ENCODE data around the gene KLHL40.

Gene KLHL40

DNA sequence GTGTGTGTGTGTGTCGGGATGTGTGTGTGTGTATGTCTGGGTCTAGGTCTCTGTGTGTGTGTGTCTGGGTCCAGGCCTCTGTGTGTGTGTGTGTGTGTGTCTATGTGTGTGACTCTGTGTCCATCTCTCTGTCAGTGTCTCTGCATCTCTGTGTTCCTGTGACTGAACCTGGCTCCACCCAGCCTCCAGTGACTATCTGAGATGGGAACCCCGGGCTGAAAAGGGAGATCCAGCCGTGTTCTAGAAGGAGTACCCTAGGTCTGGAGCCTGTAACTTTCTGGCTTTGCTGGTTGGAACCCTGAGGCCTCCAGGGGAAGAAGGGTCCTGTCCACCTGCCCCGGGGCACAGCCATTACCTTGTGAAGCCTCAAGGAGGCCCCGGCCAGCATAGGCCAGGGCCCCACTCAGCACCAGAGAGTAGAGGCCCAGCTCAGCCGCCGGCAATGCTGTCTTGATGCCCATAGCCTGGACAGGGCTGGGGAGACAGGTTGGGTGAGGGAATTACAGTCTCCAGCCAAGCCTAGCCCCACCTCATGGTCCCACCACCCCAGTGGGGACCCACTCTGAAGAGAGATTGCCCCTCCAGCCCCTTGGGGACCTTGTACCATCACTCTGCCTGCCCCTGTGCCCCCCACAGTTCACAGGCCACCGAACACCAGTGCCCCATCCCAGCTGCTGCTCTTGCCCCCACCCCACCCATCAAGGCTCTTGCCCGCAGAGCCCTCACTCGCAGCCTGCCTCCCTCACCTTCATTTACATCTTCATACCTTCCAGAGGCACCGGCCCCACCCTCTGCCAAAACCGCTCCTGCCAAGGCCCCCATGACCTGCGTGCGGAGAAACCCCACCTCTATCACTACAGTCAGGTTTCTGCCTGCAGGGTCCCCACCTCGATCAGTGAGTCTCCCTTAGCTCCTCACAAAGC, 15.3 kb downstream of the KLHL40 start:
- Histone ChIP-seq H3K36me3 (ENCODE audit: control insufficient read depth, insufficient read depth, low read length) (no peaks in the 10 kb centered on the region), H3K27me3 (ENCODE audit: control insufficient read depth, insufficient read depth, low read length) (no peaks in the 10 kb centered on the region), H3K9ac (ENCODE audit: low read length) (no peak overlapping the region), H3K4me3 (ENCODE audit: low read length) (no peak overlapping the region), H3K4me1 (ENCODE audit: control insufficient read depth, insufficient read depth, low read length) (no peaks in the 10 kb centered on the region), H3K27ac (ENCODE audit: low read depth, low read length) (no peak overlapping the region)

GRCh38 chr3:42701371-42702065, 16.2 kb downstream of the KLHL40 start:
- Histone ChIP-seq H3K36me3 (ENCODE audit: control insufficient read depth, insufficient read depth, low read length) (no peaks in the 10 kb centered on the region), H3K27me3 (ENCODE audit: control insufficient read depth, insufficient read depth, low read length) (no peaks in the 10 kb centered on the region), H3K9ac (ENCODE audit: low read length) (no peak overlapping the region), H3K4me3 (ENCODE audit: low read length) (no peak overlapping the region), H3K27ac (ENCODE audit: low read depth, low read length) (no peak overlapping the region), H3K4me1 (ENCODE audit: control insufficient read depth, insufficient read depth, low read length) (no peaks in the 10 kb centered on the region)

GRCh38 chr3:42702066-42702951, 17.0 kb downstream of the KLHL40 start, which contains the start of gene HHATL:
HHATL (minus strand) TSS chr3:42702798; CDS start chr3:42700826, 1,972 bp downstream.
- H3K4me3 ChIP-seq (ENCODE audit: low read length): no peak within 1 kb of the TSS
- no peak within 1 kb of the TSS for H3K9ac ChIP-seq (ENCODE audit: low read length)
- H3K4me1 ChIP-seq (ENCODE audit: control insufficient read depth, insufficient read depth, low read length): no peaks in the 10 kb centered on the region
- H3K36me3 ChIP-seq (ENCODE audit: control insufficient read depth, insufficient read depth, low read length): no peaks in the 10 kb centered on the region
- H3K27me3 ChIP-seq (ENCODE audit: control insufficient read depth, insufficient read depth, low read length): no peaks in the 10 kb centered on the region
- H3K27ac ChIP-seq (ENCODE audit: low read depth, low read length): no peak within 1 kb of the TSS

- no peak overlapping the region for H3K27ac ChIP-seq (ENCODE audit: low read depth, low read length)
- H3K27me3 ChIP-seq (ENCODE audit: control insufficient read depth, insufficient read depth, low read length): no peaks in the 10 kb centered on the region
- H3K4me1 ChIP-seq (ENCODE audit: control insufficient read depth, insufficient read depth, low read length): no peaks in the 10 kb centered on the region
- no peak overlapping the region for H3K9ac ChIP-seq (ENCODE audit: low read length)
- H3K4me3 ChIP-seq (ENCODE audit: low read length): no peak overlapping the region
- H3K36me3 ChIP-seq (ENCODE audit: control insufficient read depth, insufficient read depth, low read length): no peaks in the 10 kb centered on the region
Measured at GRCh38 chr3:42702982-42703694, 17.8 kb downstream of the KLHL40 start.

DNA sequence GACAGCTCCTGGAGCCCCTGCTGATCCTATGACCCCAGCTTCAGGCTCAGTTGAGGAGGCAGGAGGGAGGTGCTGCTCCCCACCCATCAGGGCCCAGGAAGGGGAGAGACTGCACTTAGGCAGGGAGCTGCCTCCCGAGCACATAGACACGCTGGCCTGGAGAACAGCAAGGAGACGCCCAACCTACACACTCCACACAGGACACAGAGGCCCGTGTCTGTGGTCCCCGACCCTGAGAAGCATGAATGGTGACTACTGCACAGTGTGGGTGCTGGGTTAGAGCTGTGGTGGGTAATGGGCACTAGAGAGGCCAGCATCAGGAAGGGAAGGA, 18.3 kb downstream of the KLHL40 start:
- H3K27me3 ChIP-seq (ENCODE audit: control insufficient read depth, insufficient read depth, low read length): no peaks in the 10 kb centered on the region
- H3K9ac ChIP-seq (ENCODE audit: low read length): no peak overlapping the region
- H3K4me1 ChIP-seq (ENCODE audit: control insufficient read depth, insufficient read depth, low read length): no peaks in the 10 kb centered on the region
- H3K36me3 ChIP-seq (ENCODE audit: control insufficient read depth, insufficient read depth, low read length): no peaks in the 10 kb centered on the region
- H3K27ac ChIP-seq (ENCODE audit: low read depth, low read length): no peak overlapping the region
- no peak overlapping the region for H3K4me3 ChIP-seq (ENCODE audit: low read length)

DNA sequence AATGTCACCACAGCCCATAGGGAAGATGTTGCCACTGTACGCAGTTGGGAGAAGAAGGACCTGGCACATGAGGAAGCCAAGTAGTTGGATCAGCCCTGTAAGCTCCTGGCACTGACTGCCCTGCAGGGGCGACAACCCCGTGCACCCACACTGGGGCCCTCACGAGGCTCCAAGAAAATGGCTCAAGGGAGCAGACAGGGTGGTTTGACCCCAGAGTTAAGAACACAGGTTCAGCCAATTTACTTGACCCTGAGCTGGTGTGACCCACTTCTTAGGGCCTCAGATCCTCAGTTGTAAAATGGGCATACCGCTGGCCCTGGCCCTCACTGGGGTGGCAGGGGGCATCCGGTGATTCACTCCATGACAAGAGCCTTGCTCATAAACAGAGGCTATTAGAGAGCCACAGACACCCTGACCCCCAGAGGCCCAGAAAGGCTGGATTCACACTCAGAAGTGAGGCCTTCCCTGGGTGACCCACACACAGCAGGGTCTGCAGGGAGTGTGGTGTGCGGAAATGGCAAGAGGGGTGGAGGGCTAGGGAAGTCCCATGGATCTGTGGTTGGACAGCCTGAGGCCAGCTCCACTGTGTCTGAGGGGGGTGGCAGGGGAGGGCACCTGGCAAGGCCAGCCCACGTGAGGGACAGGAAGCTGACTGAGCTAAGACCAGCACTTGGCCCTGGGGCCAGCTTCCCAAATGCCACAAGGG, 19.0 kb downstream of the KLHL40 start:
- no peak overlapping the region for H3K9ac ChIP-seq (ENCODE audit: low read length)
- no peak overlapping the region for H3K27ac ChIP-seq (ENCODE audit: low read depth, low read length)
- no peak overlapping the region for H3K4me3 ChIP-seq (ENCODE audit: low read length)
- no peaks in the 10 kb centered on the region for H3K36me3 ChIP-seq (ENCODE audit: control insufficient read depth, insufficient read depth, low read length)
- H3K4me1 ChIP-seq (ENCODE audit: control insufficient read depth, insufficient read depth, low read length): no peaks in the 10 kb centered on the region
- no peaks in the 10 kb centered on the region for H3K27me3 ChIP-seq (ENCODE audit: control insufficient read depth, insufficient read depth, low read length)

GRCh38 chr3:42705058-42705767, 19.9 kb downstream of the KLHL40 start:
- no peak overlapping the region for H3K4me3 ChIP-seq (ENCODE audit: low read length)
- H3K36me3 ChIP-seq (ENCODE audit: control insufficient read depth, insufficient read depth, low read length): no peaks in the 10 kb centered on the region
- no peak overlapping the region for H3K27ac ChIP-seq (ENCODE audit: low read depth, low read length)
- no peaks in the 10 kb centered on the region for H3K27me3 ChIP-seq (ENCODE audit: control insufficient read depth, insufficient read depth, low read length)
- no peaks in the 10 kb centered on the region for H3K4me1 ChIP-seq (ENCODE audit: control insufficient read depth, insufficient read depth, low read length)
- no peak overlapping the region for H3K9ac ChIP-seq (ENCODE audit: low read length)

GRCh38 chr3:42705962-42706585, 20.7 kb downstream of the KLHL40 start:
- H3K4me1 ChIP-seq (ENCODE audit: control insufficient read depth, insufficient read depth, low read length): no peaks in the 10 kb centered on the region
- H3K4me3 ChIP-seq (ENCODE audit: low read length): no peak overlapping the region
- H3K9ac ChIP-seq (ENCODE audit: low read length): no peak overlapping the region
- no peaks in the 10 kb centered on the region for H3K27me3 ChIP-seq (ENCODE audit: control insufficient read depth, insufficient read depth, low read length)
- no peak overlapping the region for H3K27ac ChIP-seq (ENCODE audit: low read depth, low read length)
- H3K36me3 ChIP-seq (ENCODE audit: control insufficient read depth, insufficient read depth, low read length): no peaks in the 10 kb centered on the region

DNA sequence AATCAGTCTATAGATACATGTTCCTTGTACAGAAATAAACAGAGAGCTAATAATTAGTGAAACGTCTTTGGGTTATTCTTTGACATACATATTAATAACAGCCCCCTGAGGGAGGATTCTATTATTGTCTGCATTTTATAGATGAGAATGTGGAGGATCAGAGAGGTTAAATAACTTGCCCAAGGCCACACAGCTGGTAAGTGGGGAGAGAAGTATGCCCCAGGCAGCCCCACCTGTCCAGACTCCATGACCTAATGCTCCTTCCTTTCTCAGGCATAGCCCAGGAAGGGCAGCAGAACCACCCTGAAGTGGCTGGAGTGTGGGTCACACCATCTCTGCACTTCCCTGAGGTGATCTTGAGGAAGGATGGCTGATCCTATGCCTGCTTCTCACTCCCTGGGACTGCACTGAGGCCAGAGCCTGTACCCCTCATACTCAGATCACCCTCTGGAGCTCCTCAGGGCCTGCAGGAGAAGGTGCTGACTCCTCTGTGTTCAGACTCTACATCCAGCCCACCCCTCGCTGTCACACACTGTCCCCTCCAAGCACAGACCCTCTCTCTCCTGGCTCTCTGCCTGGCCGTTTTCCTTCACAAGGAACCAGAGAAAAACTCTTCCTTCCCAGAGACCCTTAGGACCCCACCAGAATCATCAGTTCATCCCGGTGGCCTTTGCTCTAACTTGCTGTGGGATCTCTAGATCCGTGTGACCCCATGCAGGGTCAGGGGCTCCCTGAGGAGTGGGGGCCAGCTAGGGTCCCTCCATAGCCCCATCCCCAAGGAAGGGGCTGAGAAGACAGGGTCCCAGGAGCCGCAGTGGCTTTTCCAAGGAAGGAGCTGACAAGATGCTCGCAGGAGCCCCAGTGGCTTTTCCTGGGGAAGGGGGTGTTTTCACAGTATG, 21.6 kb downstream of the KLHL40 start:
- Histone ChIP-seq H3K27ac (ENCODE audit: low read depth, low read length) (no peak overlapping the region), H3K27me3 (ENCODE audit: control insufficient read depth, insufficient read depth, low read length) (no peaks in the 10 kb centered on the region), H3K9ac (ENCODE audit: low read length) (no peak overlapping the region), H3K36me3 (ENCODE audit: control insufficient read depth, insufficient read depth, low read length) (no peaks in the 10 kb centered on the region), H3K4me1 (ENCODE audit: control insufficient read depth, insufficient read depth, low read length) (no peaks in the 10 kb centered on the region), H3K4me3 (ENCODE audit: low read length) (no peak overlapping the region)

Measured in rectal smooth muscle tissue (tissue), 1 donor.